CD4-positive, alpha-beta T cell treated with Interleukin-10 for 1 hour (primary cell): ENCODE results near the gene SFXN5.

Source experiments
- DNase-seq: peaks from one replicate; pipeline ENCODE4 v3.0.0-alpha.2; 2020

The SFXN5 gene

GRCh38 chr2:73018188-73018825 is 53.2 kb downstream of the SFXN5 start:
- no peak for DNase-seq

- no peak for DNase-seq
Observed at GRCh38 chr2:73013936-73014335, 57.6 kb downstream of the SFXN5 start.

GRCh38 chr2:73009177-73009839 is 62.2 kb downstream of the SFXN5 start:
- DNase-seq: no peak

GRCh38 chr2:73008766-73009135 is 62.8 kb downstream of the SFXN5 start:
- DNase-seq: no peak

- DNase-seq: no peak
Observed at GRCh38 chr2:73007991-73008765, 63.3 kb downstream of the SFXN5 start.

GRCh38 chr2:73006969-73007710 is 64.4 kb downstream of the SFXN5 start:
- no peak for DNase-seq

- DNase-seq: no peak
Observed at GRCh38 chr2:73004889-73005596, 66.5 kb downstream of the SFXN5 start.

GRCh38 chr2:73004466-73004865 is 67.0 kb downstream of the SFXN5 start:
- no peak for DNase-seq

GRCh38 chr2:73003027-73003426 is 68.5 kb downstream of the SFXN5 start:
- no peak for DNase-seq

- DNase-seq: no peak
Observed at GRCh38 chr2:73000808-73001570, 70.5 kb downstream of the SFXN5 start.

- no peak for DNase-seq
Observed at GRCh38 chr2:72999729-73000725, 71.5 kb downstream of the SFXN5 start.

GRCh38 chr2:72998724-72999123 is 72.8 kb downstream of the SFXN5 start:
- no peak for DNase-seq

- no peak for DNase-seq
Observed at GRCh38 chr2:72998234-72998651, 73.3 kb downstream of the SFXN5 start.

- no peak for DNase-seq
Observed at GRCh38 chr2:72996117-72996502, 75.4 kb downstream of the SFXN5 start.

GRCh38 chr2:72995430-72996116 is 75.9 kb downstream of the SFXN5 start:
- no peak for DNase-seq

GRCh38 chr2:72994991-72995380 is 76.5 kb downstream of the SFXN5 start:
- DNase-seq: no peak

- DNase-seq: no peak
Observed at GRCh38 chr2:72994282-72994990, 77.1 kb downstream of the SFXN5 start.

- no peak for DNase-seq
Observed at GRCh38 chr2:72993933-72994280, 77.6 kb downstream of the SFXN5 start.

GRCh38 chr2:72993147-72993932 is 78.2 kb downstream of the SFXN5 start:
- DNase-seq: peak; percentile 60
